NB4 (cell line): Measurements from ENCODE around the gene NR2E3.

Experiments used
- POLR2A ChIP-seq: IDR thresholded peaks from 2 replicates; pipeline ENCODE4 v1.6.1; 2011; ENCODE audit warnings: mild to moderate bottlenecking; ENCODE audit not compliant: insufficient read length; ENCODE audit errors: extremely low read depth
- TF ChIP-seq, protein P1 (sequence below): IDR thresholded peaks from one replicate; pipeline ENCODE4 v1.5.1; 2012; ENCODE audit warnings: low read depth, low read length
- TF ChIP-seq, protein P2 (sequence below): IDR thresholded peaks from 2 replicates; pipeline ENCODE4 v1.6.1; 2011; ENCODE audit warnings: low read depth, low read length

DNA sequence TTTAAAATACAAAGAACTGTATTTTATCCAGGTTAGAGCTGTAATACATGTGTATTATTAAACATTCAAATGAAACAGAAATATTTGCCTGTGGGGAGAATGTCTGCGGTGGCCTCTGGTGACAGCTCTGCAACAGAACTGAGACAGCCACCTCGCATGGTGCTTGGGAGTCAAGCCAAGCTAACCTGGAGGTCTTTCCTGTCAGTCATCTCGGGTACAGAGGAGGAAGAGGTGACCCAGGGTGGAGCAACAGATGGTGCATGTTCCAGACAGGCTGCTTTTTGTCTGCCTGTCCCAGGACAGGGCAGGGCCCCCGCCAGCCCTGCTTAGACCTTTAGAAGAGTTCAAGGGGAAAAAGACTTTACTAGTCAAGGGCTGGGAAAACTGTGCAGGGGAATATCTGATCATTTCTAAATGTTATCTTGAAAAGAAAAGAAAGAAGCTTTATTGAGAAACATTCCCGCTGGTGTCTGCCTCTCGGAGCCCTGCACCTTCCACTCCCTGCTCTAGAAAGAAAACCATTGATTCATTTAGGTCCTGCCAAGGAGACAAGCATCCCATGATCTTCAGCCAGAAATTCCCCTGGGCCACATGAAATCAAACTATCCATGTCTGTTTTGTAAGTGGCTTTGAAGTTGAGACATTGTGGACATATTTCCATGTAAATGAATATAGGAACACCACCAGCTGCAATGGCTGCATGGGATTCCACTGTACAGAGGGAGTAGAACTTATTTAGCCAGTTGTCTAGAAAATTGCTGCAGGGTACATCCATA, 5.5 kb upstream of the NR2E3 start:
- TF ChIP-seq POLR2A, result no peak
- TF ChIP-seq, protein P1, sequence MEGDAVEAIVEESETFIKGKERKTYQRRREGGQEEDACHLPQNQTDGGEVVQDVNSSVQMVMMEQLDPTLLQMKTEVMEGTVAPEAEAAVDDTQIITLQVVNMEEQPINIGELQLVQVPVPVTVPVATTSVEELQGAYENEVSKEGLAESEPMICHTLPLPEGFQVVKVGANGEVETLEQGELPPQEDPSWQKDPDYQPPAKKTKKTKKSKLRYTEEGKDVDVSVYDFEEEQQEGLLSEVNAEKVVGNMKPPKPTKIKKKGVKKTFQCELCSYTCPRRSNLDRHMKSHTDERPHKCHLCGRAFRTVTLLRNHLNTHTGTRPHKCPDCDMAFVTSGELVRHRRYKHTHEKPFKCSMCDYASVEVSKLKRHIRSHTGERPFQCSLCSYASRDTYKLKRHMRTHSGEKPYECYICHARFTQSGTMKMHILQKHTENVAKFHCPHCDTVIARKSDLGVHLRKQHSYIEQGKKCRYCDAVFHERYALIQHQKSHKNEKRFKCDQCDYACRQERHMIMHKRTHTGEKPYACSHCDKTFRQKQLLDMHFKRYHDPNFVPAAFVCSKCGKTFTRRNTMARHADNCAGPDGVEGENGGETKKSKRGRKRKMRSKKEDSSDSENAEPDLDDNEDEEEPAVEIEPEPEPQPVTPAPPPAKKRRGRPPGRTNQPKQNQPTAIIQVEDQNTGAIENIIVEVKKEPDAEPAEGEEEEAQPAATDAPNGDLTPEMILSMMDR, result no peak
- TF ChIP-seq, protein P2, sequence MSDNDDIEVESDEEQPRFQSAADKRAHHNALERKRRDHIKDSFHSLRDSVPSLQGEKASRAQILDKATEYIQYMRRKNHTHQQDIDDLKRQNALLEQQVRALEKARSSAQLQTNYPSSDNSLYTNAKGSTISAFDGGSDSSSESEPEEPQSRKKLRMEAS, result no peak
